SK-N-SH treated with all-trans-retinoic acid at 6 μM for 48 hours (cell line): ENCODE results near the gene RAB35.

Source experiments
- ARNTL ChIP-seq: fragments of 450-650 bp; formaldehyde crosslinking; IDR thresholded peaks from 2 replicates; pipeline ENCODE4 v1.5.0; 2020; ENCODE audit warnings: low read depth, mild to moderate bottlenecking, moderate library complexity, borderline replicate concordance
- BACH2 ChIP-seq: fragments of 250-450 bp; sonication (Bioruptor Pico); IDR thresholded peaks from 2 replicates; pipeline ENCODE4 v1.9.0; 2021; ENCODE audit warnings: mild to moderate bottlenecking, borderline replicate concordance
- CSDC2 ChIP-seq: fragments of 250-450 bp; sonication (Bioruptor Pico); IDR thresholded peaks from 2 replicates; pipeline ENCODE4 v1.5.0; 2020; ENCODE audit warnings: mild to moderate bottlenecking, moderate library complexity
- ESRRG ChIP-seq: fragments of 250-450 bp; sonication (Bioruptor Pico); IDR thresholded peaks from 2 replicates; pipeline ENCODE4 v1.6.1; 2021; ENCODE audit warnings: mild to moderate bottlenecking
- GLIS3 ChIP-seq: fragments of 250-450 bp; sonication (Bioruptor Pico); IDR thresholded peaks from 2 replicates; pipeline ENCODE4 v1.5.0; 2020; ENCODE audit warnings: mild to moderate bottlenecking, moderate library complexity
- POU6F1 ChIP-seq: fragments of 250-450 bp; sonication (Bioruptor Pico); IDR thresholded peaks from 2 replicates; pipeline ENCODE4 v1.8.0; 2021; ENCODE audit warnings: low read depth, mild to moderate bottlenecking, moderate library complexity, borderline replicate concordance
- PPARA ChIP-seq: fragments of 250-450 bp; sonication (Bioruptor Pico); IDR thresholded peaks from 2 replicates; pipeline ENCODE4 v1.5.0; 2020; ENCODE audit warnings: mild to moderate bottlenecking, borderline replicate concordance
- ZNF565 ChIP-seq: fragments of 450-650 bp; formaldehyde crosslinking; conservative IDR thresholded peaks from 2 replicates; pipeline ENCODE4 v1.5.0; 2020; ENCODE audit warnings: low read depth, mild to moderate bottlenecking, moderate library complexity
- ZNF70 ChIP-seq: fragments of 450-650 bp; formaldehyde crosslinking; IDR thresholded peaks from 2 replicates; pipeline ENCODE4 v1.5.0; 2020; ENCODE audit warnings: mild to moderate bottlenecking, moderate library complexity
- ZNF8 ChIP-seq: fragments of 450-650 bp; formaldehyde crosslinking; IDR thresholded peaks from 2 replicates; pipeline ENCODE4 v1.5.0; 2020; ENCODE audit warnings: mild to moderate bottlenecking, moderate library complexity
- TF ChIP-seq, protein P1 (sequence below): fragments of 250-450 bp; sonication (Bioruptor Pico); IDR thresholded peaks from 2 replicates; pipeline ENCODE4 v1.5.1; 2020; ENCODE audit warnings: low read depth, mild to moderate bottlenecking, moderate library complexity

- no peak for TF ChIP-seq CSDC2 (CRISPR knock-in tag)
- no peak for TF ChIP-seq ARNTL (CRISPR knock-in tag)
- TF ChIP-seq ZNF70 (CRISPR knock-in tag) = no peak
- no peak for TF ChIP-seq BACH2 (CRISPR knock-in tag)
- TF ChIP-seq, protein P1, sequence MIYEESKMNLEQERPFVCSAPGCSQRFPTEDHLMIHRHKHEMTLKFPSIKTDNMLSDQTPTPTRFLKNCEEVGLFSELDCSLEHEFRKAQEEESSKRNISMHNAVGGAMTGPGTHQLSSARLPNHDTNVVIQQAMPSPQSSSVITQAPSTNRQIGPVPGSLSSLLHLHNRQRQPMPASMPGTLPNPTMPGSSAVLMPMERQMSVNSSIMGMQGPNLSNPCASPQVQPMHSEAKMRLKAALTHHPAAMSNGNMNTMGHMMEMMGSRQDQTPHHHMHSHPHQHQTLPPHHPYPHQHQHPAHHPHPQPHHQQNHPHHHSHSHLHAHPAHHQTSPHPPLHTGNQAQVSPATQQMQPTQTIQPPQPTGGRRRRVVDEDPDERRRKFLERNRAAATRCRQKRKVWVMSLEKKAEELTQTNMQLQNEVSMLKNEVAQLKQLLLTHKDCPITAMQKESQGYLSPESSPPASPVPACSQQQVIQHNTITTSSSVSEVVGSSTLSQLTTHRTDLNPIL = no peak
- no peak for TF ChIP-seq GLIS3
- no peak for TF ChIP-seq ZNF8 (CRISPR knock-in tag)
- no peak for TF ChIP-seq ESRRG
- TF ChIP-seq ZNF565 = no peak
- TF ChIP-seq PPARA (CRISPR knock-in tag) = no peak
- TF ChIP-seq POU6F1 (CRISPR knock-in tag) = no peak
Observed at GRCh38 chr12:120079411-120080400, 36.8 kb downstream of the RAB35 start.
